NCI-H774 (cell line): ENCODE results near the gene KCTD10.
A peak's percentile ranks its signal among the peaks of the same experiment; 100 is the strongest.
"Not testable (repeated sequence)": the region's sequence is repeated elsewhere in the genome, so short reads cannot be mapped to it uniquely, and the experiment has no call there.

ENCODE experiments used
- DNase-seq: peaks from one replicate; lab custom pipeline; 2025; lab: John Stamatoyannopoulos, UW

The KCTD10 gene

DNA sequence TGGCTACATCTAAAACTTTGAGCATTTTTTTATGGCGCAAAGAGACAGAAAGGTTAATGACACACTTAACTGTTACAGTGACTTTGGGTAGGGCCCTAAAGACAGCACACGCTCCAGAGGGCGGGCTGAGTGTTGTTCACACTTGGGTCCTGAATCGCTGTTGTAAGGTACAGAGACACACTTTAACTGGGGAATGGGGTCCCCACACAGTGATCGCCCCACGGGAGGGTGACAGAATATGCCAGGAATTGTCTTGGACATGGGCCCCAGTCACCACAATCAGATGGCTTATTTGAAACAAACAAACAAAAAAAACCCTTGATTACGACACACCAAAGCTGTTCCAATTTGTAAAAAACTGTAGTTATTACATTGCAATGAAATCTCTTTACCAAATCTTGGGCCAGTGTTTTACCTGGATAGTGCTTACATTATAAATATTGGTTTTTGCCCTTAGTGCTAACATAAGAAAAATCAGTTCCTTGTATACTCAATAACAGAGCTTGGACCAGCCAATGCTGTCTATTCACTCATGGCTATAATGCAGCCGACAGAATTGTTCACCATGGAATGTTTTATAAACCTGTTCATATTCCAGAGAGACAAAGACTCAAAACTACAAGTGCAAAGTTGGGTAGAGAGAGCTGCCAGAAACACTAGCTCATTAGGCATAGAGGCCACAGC, 28.3 kb downstream of the KCTD10 start:
- no peak for DNase-seq

DNA sequence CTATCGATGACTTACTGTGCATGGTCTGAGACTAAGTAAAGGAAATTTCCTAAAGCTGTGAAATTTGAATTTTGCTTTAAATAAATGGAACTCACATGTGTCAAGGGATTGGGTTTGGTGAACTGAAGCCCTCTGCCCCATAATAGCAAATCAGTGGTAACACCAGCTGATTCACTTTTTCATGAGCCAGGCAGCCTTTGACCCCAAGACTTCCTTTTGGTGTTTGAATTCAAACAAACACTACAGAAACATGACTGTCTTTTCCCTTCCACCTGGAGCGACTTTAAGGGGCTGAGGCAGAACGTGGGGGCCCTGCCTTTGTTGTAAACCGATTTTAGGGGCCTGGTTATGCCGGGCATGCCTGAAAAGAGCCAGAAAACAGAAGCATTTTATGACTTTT, 28.8 kb downstream of the KCTD10 start:
- no peak for DNase-seq

DNA sequence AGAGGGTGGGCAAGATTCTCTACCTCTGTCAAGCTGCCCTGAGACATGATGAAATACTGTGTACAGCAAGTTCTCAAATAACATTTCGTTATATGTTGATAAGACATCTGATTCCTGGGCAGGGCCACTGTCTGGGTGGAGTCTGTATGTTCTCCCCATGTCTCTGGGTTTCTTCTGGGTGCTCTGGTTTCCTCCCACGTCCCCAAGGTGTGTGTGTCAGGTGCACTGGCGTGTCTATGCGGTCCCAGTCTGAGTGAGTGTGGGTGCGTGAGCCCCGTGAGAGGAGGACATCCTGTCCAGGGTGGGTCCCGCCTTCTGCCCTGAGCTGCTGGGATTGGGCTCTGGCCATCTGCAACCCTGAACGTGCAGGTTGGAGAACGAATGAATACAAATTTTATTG, 29.6 kb downstream of the KCTD10 start:
- no peak for DNase-seq

DNA sequence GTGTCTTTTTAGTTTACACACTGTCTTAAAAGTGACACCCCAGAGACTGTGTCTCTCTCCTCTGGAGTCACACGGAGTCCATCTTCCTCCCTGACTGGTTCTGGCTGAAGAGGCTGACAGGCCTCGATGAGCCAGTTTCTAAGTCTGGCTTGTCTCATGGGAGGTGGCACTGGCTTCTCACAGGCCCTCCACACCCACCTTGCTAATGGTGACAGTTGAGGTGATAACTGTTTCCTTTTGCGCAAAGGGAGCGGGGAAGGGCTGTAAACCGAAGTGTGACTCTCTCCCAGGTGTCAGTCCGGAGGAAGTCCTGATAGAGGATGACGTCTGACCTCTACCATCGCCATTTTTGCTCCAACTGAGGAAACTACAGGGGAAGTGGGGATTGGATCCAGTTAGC, 30.2 kb downstream of the KCTD10 start:
- no peak for DNase-seq

DNA sequence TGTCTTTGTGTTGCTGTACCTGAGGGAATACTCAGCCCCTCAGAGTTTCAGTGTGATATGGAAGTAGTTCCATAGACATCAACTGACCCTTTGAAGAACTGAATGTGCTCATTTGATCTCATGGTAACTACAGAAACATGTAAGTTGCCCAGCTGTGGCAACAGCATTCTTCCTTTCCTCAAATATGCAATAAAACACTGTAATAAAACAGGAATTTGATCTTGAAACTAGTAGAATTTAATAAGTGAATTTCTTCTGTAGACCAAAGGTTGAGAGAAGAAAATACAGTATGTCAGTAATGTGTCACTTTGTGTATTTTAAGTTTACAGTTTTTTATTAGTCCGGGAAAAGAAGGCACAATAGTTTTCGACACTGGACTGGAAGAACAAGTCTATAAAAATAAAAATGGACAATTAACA, 31.9 kb downstream of the KCTD10 start:
- no peak for DNase-seq

DNA sequence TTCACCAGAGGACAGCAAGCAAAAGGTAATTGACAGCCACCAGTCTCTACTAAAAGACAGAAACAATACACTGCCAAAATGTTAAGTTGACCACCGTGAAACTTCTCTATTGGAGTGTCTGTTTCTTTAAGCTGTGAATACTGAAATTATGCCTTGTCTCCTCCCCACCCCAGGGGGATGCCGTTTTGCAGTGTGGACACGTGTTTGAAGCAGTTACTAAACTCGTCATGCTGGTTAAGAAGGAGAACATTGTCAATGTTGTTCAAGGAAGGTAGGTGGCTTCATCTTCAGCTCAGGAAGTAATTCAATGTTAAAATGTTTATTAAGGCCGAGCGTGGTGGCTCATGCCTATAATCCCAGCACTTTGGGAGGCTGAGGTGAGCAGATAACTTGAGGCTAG, 32.8 kb downstream of the KCTD10 start:
- no peak for DNase-seq

GRCh38 chr12:109443794-109444193, 33.3 kb downstream of the KCTD10 start:
- no peak for DNase-seq

DNA sequence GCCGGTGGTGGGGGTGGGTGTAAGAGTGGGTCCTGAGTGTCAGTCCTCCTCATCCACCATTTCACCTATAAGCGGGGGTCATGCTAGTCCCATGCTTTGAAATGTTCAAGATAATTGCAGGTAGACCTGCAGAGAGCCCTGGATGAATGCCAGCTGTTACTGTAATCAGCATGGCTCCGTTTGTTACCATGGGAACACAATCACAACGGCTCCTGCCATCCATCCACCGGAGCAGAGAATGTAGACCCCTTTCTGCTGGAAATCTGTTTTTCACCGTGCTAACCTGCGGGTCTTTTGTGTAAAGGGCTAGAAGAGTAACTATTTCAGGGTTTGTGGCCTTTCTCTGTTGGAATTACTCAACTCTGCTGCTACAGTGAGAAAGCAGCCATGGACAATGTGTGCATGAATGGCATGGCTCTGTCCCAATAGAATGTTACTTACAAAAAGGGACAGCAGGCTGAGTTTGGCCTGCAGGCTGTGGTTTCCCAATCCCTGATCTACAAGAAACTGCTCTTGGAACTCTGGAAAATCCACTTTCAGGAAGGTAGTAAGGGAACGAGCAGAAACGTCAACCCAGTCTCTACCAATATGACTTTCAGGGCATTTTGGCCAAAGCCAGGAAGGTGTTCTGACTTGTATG, 36.1 kb downstream of the KCTD10 start:
- DNase-seq: peak; percentile 10

GRCh38 chr12:109439951-109440350, 37.1 kb downstream of the KCTD10 start:
- not testable (repeated sequence) for DNase-seq

DNA sequence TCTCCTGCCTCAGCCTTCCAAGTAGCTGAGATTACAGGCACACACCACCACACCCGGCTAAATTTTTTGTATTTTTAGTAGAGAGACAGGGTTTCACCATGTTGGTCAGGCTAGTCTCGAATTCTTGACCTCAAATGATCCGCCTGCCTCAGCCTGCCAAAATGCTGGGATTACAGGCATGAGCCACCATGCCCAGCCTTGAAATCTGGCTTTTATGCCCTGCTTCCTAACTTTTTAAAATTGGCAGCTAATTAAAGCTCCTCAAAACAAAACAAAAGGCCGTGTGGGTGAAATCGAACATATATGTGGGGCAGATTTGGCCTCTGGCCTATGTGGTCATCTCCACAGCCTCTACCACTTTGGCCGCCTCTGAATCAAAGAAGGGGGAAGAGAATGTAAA, 37.9 kb downstream of the KCTD10 start:
- no peak for DNase-seq

DNA sequence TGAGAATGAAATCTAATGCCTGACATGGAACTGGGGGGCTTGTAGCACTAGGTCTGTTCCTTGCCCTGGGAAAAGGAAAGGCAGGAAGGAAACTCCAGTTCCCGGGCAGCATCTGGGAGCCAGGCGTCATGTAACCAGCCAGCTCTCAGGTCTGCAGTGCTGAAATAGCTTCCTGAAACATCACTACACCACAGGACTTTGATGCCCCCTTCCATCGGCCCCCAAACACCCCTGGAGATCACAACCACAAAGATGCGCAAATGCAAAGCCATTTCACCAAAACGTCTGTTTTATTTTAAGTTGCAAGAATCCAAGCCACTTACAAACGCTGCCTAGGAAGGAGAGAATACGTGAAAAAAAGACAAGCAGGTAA, 40.9 kb downstream of the KCTD10 start:
- DNase-seq: no peak

DNA sequence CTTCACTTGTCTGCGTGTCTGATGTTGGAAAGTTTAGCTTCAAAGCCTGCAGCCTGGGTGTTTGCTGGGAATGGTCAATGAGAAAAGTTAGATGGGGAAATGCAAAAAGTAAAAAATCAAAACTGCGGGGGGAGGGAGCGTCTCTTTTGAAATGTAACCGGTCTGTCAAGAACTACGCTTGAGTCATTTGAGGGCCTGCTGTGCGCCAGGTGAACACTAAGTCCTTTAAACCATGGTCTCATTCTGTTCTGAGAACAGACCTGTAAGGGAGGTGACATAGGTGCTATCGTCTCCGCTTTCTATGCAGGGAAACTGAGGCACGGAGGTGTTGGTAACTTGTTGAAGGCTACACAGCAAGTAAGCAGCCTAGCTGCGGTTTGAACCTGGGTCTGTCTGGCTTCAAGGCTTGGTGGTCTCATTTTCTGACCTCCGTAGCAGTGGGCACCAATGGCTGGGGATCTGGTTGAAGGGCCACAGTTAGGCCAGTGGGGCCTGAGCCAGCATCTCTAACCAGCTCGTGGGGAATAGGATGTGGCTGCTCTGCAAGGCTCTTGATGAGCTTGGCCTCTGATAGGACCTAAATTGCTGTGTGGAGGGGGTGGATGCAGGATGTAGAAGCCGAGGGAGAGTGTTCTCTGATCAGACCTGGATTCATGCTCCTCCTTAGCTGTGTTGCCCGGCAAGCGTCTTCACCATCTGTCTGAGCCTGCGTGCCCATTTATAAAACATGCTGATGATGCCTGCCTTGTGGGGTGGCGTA, 41.5 kb downstream of the KCTD10 start:
- no peak for DNase-seq

DNA sequence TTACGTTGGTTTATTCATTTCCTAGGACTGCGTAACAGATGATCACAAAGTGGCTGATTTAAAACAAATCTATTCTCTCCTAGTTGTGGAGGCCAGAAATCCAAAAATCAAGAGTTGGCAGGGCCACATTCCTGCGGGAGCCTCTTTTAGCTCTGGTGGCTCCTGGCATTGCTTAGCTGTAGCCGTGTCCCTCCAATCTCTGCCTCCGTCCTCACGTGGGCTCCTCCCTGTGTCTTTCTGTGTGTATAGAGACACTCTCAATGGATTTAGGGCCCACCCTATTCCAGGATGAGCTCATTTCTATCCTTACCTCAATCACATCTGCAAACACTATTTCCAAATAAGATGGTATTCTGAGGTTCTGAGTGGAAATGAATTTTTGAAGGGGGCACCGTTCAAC, 42.5 kb downstream of the KCTD10 start:
- no peak for DNase-seq

DNA sequence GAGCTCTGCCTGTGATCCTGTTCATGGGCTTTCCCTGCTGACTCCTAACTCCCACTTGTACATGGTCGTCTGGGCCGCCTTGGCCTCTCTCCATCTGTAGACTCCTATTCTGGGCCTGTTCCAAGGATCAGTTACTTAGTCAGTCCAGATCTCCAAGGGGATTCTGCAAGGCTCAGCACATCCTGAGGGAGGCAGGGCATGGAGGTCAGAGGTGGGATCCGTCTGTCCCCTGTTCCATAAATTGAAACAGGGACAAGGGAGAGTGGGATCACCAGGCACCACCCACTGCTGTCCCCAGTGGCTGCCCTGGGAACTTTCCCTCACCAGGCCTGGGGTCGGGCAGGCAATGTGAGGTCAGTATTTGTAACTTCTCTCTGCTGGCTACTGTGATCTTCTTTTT, 43.5 kb downstream of the KCTD10 start:
- DNase-seq: no peak

- peak; percentile 68 for DNase-seq
Measured at GRCh38 chr12:109432842-109433304, 44.2 kb downstream of the KCTD10 start.

GRCh38 chr12:109432431-109432830, 44.7 kb downstream of the KCTD10 start:
- DNase-seq: no peak

DNA sequence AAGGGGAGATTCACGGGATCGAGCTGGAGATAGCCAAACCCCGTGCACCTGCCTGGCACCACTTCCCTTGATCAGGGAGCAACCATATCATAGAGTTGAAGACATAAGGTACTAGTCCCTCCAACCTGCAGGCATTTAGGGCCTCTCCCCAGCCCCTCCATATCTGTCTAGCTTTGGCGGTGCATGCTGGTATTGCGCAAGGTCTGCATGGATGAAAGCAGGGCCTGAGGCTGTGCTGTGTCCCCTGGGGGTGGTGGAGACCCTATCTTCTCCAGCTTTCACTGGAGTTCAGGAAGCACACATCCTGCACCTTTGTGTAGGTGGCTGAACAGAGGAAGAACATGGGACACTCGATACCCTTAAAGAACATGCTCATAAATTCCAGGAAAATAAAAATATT, 46.9 kb downstream of the KCTD10 start:
- DNase-seq: no peak

GRCh38 chr12:109428804-109429203, 48.3 kb downstream of the KCTD10 start:
- DNase-seq: not testable (repeated sequence)

GRCh38 chr12:109428037-109428629, 49.0 kb downstream of the KCTD10 start:
- DNase-seq: peak; percentile 66

GRCh38 chr12:109423392-109423791, 53.7 kb downstream of the KCTD10 start:
- no peak for DNase-seq

DNA sequence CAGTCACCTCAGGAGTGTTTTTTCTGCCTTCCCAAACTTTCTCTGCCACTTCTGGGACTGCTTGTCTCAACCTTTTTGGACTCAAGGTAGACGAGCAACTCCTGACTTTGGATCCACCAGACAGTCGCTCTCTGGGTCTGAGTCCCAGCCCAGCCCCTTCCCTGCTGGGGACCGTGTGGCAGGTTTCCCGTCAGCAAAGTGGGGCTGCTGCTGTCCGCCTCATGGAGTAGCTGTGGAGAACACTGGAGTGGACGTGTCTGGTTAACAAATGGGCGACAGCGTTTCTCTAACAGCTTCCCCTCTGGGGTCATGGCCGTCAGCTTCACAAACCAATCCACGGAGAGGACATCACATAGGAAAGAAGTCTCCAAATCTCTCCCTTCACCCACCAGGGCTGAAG, 54.8 kb downstream of the KCTD10 start:
- DNase-seq: no peak

DNA sequence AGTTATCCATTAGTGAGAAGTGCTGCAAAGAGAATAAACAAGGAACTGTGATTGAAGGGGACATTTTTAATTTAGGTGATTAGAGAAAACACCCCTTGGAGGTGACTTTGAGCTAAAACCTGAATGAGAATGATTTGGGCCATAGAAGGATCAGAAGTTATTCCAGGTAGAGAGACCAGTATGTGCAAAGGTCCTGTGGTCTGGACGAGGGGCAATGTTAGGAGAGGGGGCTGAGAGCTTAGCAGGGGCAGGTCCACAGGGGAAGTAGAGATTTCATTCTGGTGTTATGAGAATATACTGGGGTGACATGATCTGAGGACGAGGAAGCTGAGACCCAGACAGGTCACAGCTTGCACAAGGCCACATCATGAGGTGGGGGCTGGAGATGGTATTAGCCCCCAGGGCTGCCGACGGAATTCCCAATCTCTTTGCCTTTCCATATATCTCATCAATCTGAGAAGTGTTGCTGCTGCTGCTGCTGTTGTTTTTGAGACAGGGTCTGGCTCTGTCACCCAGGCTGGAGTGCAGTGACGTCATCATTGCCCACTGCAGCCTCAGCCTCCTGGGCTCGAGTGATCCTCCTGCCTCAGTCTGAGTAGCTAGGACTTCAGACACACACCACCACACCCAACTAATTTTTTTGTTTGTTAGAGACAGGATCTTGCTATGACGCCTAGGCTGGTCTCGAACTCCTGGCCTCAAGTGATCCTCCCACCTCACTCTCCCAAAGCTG, 55.6 kb downstream of the KCTD10 start:
- no peak for DNase-seq
